ENCODE data around the gene HADHA.
A peak's percentile ranks its signal among the peaks of the same experiment; 100 is the strongest.

HADHA gene

GRCh38 chr2:26184121-26184520 is 60.3 kb downstream of the HADHA start:
- no peak overlapping the region for H3K4me3 ChIP-seq (ENCODE audit: low read length)
- H3K27me3 ChIP-seq (ENCODE audit: low read depth, low read length), result no peaks in the 10 kb centered on the region
- H3K36me3 ChIP-seq (replicated peaks; ENCODE audit: low read depth, low read length), result no peaks in the 10 kb centered on the region
- H2AFZ ChIP-seq (ENCODE audit: low read depth, low read length), result no peak overlapping the region
- H3K27ac ChIP-seq (ENCODE audit: low read length), result no peak overlapping the region
- H4K20me1 ChIP-seq (ENCODE audit: insufficient read depth, low read length), result no peaks in the 10 kb centered on the region
- H3K4me2 ChIP-seq (ENCODE audit: low read length), result no peak overlapping the region
- H3K9me3 ChIP-seq (ENCODE audit: insufficient read depth, low read length), result no peaks in the 10 kb centered on the region
- no peaks in the 10 kb centered on the region for H3K79me2 ChIP-seq (ENCODE audit: low read length)
- H3K4me1 ChIP-seq (ENCODE audit: low read length), result peaks cover 5% of the 10 kb centered on the region
- H3K9ac ChIP-seq (ENCODE audit: low read length), result no peak overlapping the region
- TF ChIP-seq CTCF (IDR thresholded peaks at IDR 0.05; ENCODE audit: low read depth, low read length) (no peak), EZH2phosphoT487 (IDR thresholded peaks at IDR 0.05; ENCODE audit: low read depth) (no peak)

GRCh38 chr2:26182887-26183630 is 61.4 kb downstream of the HADHA start:
- Histone ChIP-seq H3K4me2 (ENCODE audit: low read length) (no peak overlapping the region), H4K20me1 (ENCODE audit: insufficient read depth, low read length) (no peaks in the 10 kb centered on the region), H3K27ac (ENCODE audit: low read length) (no peak overlapping the region), H3K9ac (ENCODE audit: low read length) (no peak overlapping the region), H3K36me3 (replicated peaks; ENCODE audit: low read depth, low read length) (no peaks in the 10 kb centered on the region), H3K4me1 (ENCODE audit: low read length) (peaks cover 6% of the 10 kb centered on the region), H3K27me3 (ENCODE audit: low read depth, low read length) (no peaks in the 10 kb centered on the region), H3K9me3 (ENCODE audit: insufficient read depth, low read length) (no peaks in the 10 kb centered on the region), H2AFZ (ENCODE audit: low read depth, low read length) (no peak overlapping the region), H3K79me2 (ENCODE audit: low read length) (no peaks in the 10 kb centered on the region), H3K4me3 (ENCODE audit: low read length) (no peak overlapping the region)
- TF ChIP-seq CTCF (IDR thresholded peaks at IDR 0.05; ENCODE audit: low read depth, low read length), result no peak
- TF ChIP-seq EZH2phosphoT487 (IDR thresholded peaks at IDR 0.05; ENCODE audit: low read depth), result no peak

GRCh38 chr2:26182441-26182840 is 62.0 kb downstream of the HADHA start:
- no peak overlapping the region for H2AFZ ChIP-seq (ENCODE audit: low read depth, low read length)
- H3K79me2 ChIP-seq (ENCODE audit: low read length), result no peaks in the 10 kb centered on the region
- H3K27me3 ChIP-seq (ENCODE audit: low read depth, low read length), result no peaks in the 10 kb centered on the region
- no peaks in the 10 kb centered on the region for H3K36me3 ChIP-seq (replicated peaks; ENCODE audit: low read depth, low read length)
- H4K20me1 ChIP-seq (ENCODE audit: insufficient read depth, low read length), result no peaks in the 10 kb centered on the region
- no peak overlapping the region for H3K4me3 ChIP-seq (ENCODE audit: low read length)
- peaks cover 6% of the 10 kb centered on the region for H3K4me1 ChIP-seq (ENCODE audit: low read length)
- H3K9ac ChIP-seq (ENCODE audit: low read length), result no peak overlapping the region
- H3K9me3 ChIP-seq (ENCODE audit: insufficient read depth, low read length), result no peaks in the 10 kb centered on the region
- no peak for TF ChIP-seq EZH2phosphoT487 (IDR thresholded peaks at IDR 0.05; ENCODE audit: low read depth)
- TF ChIP-seq CTCF (IDR thresholded peaks at IDR 0.05; ENCODE audit: low read depth, low read length), result no peak
- no peak overlapping the region for H3K4me2 ChIP-seq (ENCODE audit: low read length)
- H3K27ac ChIP-seq (ENCODE audit: low read length), result no peak overlapping the region

- Histone ChIP-seq H3K4me3 (ENCODE audit: low read length) (peak overlapping the region; percentile 88), H4K20me1 (ENCODE audit: insufficient read depth, low read length) (no peaks in the 10 kb centered on the region), H3K9ac (ENCODE audit: low read length) (peak overlapping the region; percentile 68), H2AFZ (ENCODE audit: low read depth, low read length) (peak overlapping the region; percentile 95), H3K27me3 (ENCODE audit: low read depth, low read length) (no peaks in the 10 kb centered on the region), H3K27ac (ENCODE audit: low read length) (no peak overlapping the region), H3K4me2 (ENCODE audit: low read length) (peak overlapping the region; percentile 99), H3K9me3 (ENCODE audit: insufficient read depth, low read length) (no peaks in the 10 kb centered on the region), H3K79me2 (ENCODE audit: low read length) (no peaks in the 10 kb centered on the region), H3K36me3 (replicated peaks; ENCODE audit: low read depth, low read length) (no peaks in the 10 kb centered on the region), H3K4me1 (ENCODE audit: low read length) (peaks cover 20% of the 10 kb centered on the region)
- no peak for TF ChIP-seq CTCF (IDR thresholded peaks at IDR 0.05; ENCODE audit: low read depth, low read length)
- TF ChIP-seq EZH2phosphoT487 (IDR thresholded peaks at IDR 0.05; ENCODE audit: low read depth), result no peak
Observed at GRCh38 chr2:26179446-26179913, 65.0 kb downstream of the HADHA start.
